SU-DHL-6 (cell line): Measurements from ENCODE around the gene SAMD10.

ENCODE experiments used
- EZH2phosphoT487 ChIP-seq: fragments of 200-600 bp; sonication (generic), shearing (Covaris generic); conservative IDR thresholded peaks from 2 replicates; pipeline ENCODE4 v1.6.1; 2018; ENCODE audit warnings: mild to moderate bottlenecking, antibody characterized with exemption, low read length, moderate library complexity, mixed read lengths
- TF ChIP-seq, protein P1 (sequence below): fragments of 200-600 bp; sonication (generic); IDR thresholded peaks from one replicate; pipeline ENCODE4 v1.5.1; 2017; ENCODE audit warnings: antibody characterized with exemption, mild to moderate bottlenecking, low read length, moderate library complexity; ENCODE audit not compliant: insufficient read depth, poor library complexity, severe bottlenecking

- TF ChIP-seq, protein P1, sequence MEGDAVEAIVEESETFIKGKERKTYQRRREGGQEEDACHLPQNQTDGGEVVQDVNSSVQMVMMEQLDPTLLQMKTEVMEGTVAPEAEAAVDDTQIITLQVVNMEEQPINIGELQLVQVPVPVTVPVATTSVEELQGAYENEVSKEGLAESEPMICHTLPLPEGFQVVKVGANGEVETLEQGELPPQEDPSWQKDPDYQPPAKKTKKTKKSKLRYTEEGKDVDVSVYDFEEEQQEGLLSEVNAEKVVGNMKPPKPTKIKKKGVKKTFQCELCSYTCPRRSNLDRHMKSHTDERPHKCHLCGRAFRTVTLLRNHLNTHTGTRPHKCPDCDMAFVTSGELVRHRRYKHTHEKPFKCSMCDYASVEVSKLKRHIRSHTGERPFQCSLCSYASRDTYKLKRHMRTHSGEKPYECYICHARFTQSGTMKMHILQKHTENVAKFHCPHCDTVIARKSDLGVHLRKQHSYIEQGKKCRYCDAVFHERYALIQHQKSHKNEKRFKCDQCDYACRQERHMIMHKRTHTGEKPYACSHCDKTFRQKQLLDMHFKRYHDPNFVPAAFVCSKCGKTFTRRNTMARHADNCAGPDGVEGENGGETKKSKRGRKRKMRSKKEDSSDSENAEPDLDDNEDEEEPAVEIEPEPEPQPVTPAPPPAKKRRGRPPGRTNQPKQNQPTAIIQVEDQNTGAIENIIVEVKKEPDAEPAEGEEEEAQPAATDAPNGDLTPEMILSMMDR: no peak
- no peak for TF ChIP-seq EZH2phosphoT487
These were observed 13.1 kb downstream of the SAMD10 start for GRCh38 chr20:63966172-63966943.
